SK-N-SH (cell line): ENCODE data around the gene PDS5A. TPM values are rescaled to one million over a fixed set of nuclear protein-coding genes. Genes with fewer than 3 reads are reported as not detected.

ENCODE experiments used
- CTCF ChIA-PET: fragments of 300-600, 350-600 bp; formaldehyde crosslinking; extraction: SDS; loops from one replicate; lab custom pipeline; 2021; lab: Yijun Ruan, JAX
- POLR2A ChIA-PET: fragments of 350-600 bp; sonication (Branson Sonifier 250); formaldehyde crosslinking; extraction: SDS; loops from one replicate; lab custom pipeline; 2020; ENCODE audit warnings: antibody characterized with exemption, inconsistent platforms; lab: Yijun Ruan, JAX
- DNase-seq: peaks from one replicate; pipeline ENCODE4 v3.0.0; 2012
- H2AFZ ChIP-seq: fragments of 200-600 bp; sonication (generic); 2 replicates; pipeline ENCODE4 v1.8.1; 2016; ENCODE audit warnings: antibody characterized with exemption, mild to moderate bottlenecking, low read depth
- H3F3A ChIP-seq: fragments of 200-600 bp; sonication (generic); replicated peaks from 2 replicates; pipeline ENCODE3; 2016; ENCODE audit warnings: antibody characterized with exemption, mild to moderate bottlenecking; ENCODE audit not compliant: insufficient read depth
- H3K27ac ChIP-seq, 2 experiments: fragments of 200-500 bp in 1 of 2; fragments of 200-600 bp in 1 of 2; sonication (Bioruptor generic) in 1 of 2; sonication (generic), shearing (Covaris generic) in 1 of 2; 2 replicates each; pipeline versions ENCODE4 v1.5.1 to v1.6.1; 2014 to 2016; ENCODE audit warnings: low read depth in 2 of 2, inconsistent platforms in 1 of 2, low read length in 1 of 2, mild to moderate bottlenecking in 1 of 2, mixed read lengths in 1 of 2
- H3K27me3 ChIP-seq: fragments of 200-600 bp; sonication (generic), shearing (Covaris generic); 2 replicates; pipeline ENCODE4 v1.6.1; 2016; ENCODE audit warnings: mixed run types; ENCODE audit not compliant: insufficient read depth
- H3K36me3 ChIP-seq, 2 experiments: fragments of 200-500 bp in 1 of 2; fragments of 200-600 bp in 1 of 2; sonication (Bioruptor generic) in 1 of 2; sonication (generic) in 1 of 2; replicated peaks in 1 of 2; 2 replicates each; pipeline versions ENCODE3 to v1.5.1; 2014 to 2016; ENCODE audit warnings: low read length in 1 of 2, mild to moderate bottlenecking in 1 of 2; ENCODE audit not compliant: insufficient read depth in 2 of 2, control insufficient read depth in 1 of 2
- H3K4me1 ChIP-seq, 2 experiments: fragments of 200-500 bp in 1 of 2; fragments of 200-600 bp in 1 of 2; sonication (Bioruptor generic) in 1 of 2; sonication (generic), shearing (Covaris generic) in 1 of 2; 2 replicates each; pipeline versions ENCODE4 v1.5.1 to v1.6.1; 2014 to 2016; ENCODE audit warnings: low read depth in 1 of 2, low read length in 1 of 2, mixed run types in 1 of 2; ENCODE audit not compliant: insufficient read depth in 2 of 2, control insufficient read depth in 1 of 2
- H3K4me2 ChIP-seq: fragments of 200-600 bp; sonication (generic), shearing (Covaris generic); 2 replicates; pipeline ENCODE4 v1.6.1; 2017; ENCODE audit warnings: mixed run types
- H3K4me3 ChIP-seq, 2 experiments: fragments of 200-500 bp in 1 of 2; fragments of 200-600 bp in 1 of 2; sonication (Bioruptor generic) in 1 of 2; sonication (generic), shearing (Covaris generic) in 1 of 2; 2 replicates each; pipeline versions ENCODE4 v1.5.1 to v1.8.1; 2014 to 2016; ENCODE audit warnings: low read depth in 2 of 2, inconsistent platforms in 1 of 2, low read length in 1 of 2, mild to moderate bottlenecking in 1 of 2, mixed read lengths in 1 of 2, moderate library complexity in 1 of 2
- H3K79me2 ChIP-seq: fragments of 200-600 bp; sonication (generic); 2 replicates; pipeline ENCODE4 v1.8.1; 2017; ENCODE audit warnings: mild to moderate bottlenecking; ENCODE audit not compliant: insufficient read depth
- H3K9ac ChIP-seq: fragments of 200-600 bp; sonication (generic); 2 replicates; pipeline ENCODE4 v1.6.1; 2017; ENCODE audit warnings: mixed run types
- H3K9me2 ChIP-seq: fragments of 200-600 bp; sonication (generic); 2 replicates; pipeline ENCODE4 v1.6.1; 2017; ENCODE audit warnings: mixed run types
- H3K9me3 ChIP-seq: fragments of 200-600 bp; sonication (generic); 2 replicates; pipeline ENCODE4 v1.6.1; 2017; ENCODE audit warnings: mixed run types, mild to moderate bottlenecking, moderate library complexity
- H4K20me1 ChIP-seq: fragments of 200-600 bp; sonication (generic); 2 replicates; pipeline ENCODE4 v1.6.1; 2017; ENCODE audit warnings: mild to moderate bottlenecking, mixed run types; ENCODE audit not compliant: insufficient read depth
- CHD2 ChIP-seq: fragments of 150-350 bp; IDR thresholded peaks from 2 replicates; pipeline ENCODE4 v1.6.1; 2018; ENCODE audit warnings: low read length; ENCODE audit not compliant: partially characterized antibody
- EP300 ChIP-seq, 2 experiments: IDR thresholded peaks; 2 replicates each; pipeline versions ENCODE4 v1.4.0 to v1.6.1; 2012; ENCODE audit warnings: borderline replicate concordance in 1 of 2, low read depth in 1 of 2, low read length in 1 of 2
- EZH2phosphoT487 ChIP-seq: fragments of 200-600 bp; sonication (generic); IDR thresholded peaks from 2 replicates; pipeline ENCODE4 v1.6.1; 2017; ENCODE audit warnings: low read depth, mixed run types, mild to moderate bottlenecking, antibody characterized with exemption, moderate library complexity, borderline replicate concordance
- FOXJ3 ChIP-seq: sonication (generic); formaldehyde crosslinking; IDR thresholded peaks from 2 replicates; pipeline ENCODE4 v1.5.1; 2020; ENCODE audit warnings: mild to moderate bottlenecking, missing genetic modification reagents
- GATA2 ChIP-seq: sonication (generic); formaldehyde crosslinking; IDR thresholded peaks from 2 replicates; pipeline ENCODE4 v1.5.0; 2020; ENCODE audit warnings: mild to moderate bottlenecking, missing genetic modification reagents
- JUND ChIP-seq: IDR thresholded peaks from 2 replicates; pipeline ENCODE4 v1.4.0; 2012
- NFIC ChIP-seq: IDR thresholded peaks from 2 replicates; pipeline ENCODE4 v1.4.0; 2012; ENCODE audit warnings: borderline replicate concordance
- NRF1 ChIP-seq: IDR thresholded peaks from 2 replicates; pipeline ENCODE4 v1.6.1; 2012; ENCODE audit warnings: low read depth, mild to moderate bottlenecking, low read length
- RAD21 ChIP-seq: IDR thresholded peaks from 2 replicates; pipeline ENCODE4 v1.6.1; 2012; ENCODE audit warnings: mild to moderate bottlenecking, low read length
- SIN3A ChIP-seq: IDR thresholded peaks from 2 replicates; pipeline ENCODE4 v1.6.1; 2012; ENCODE audit warnings: low read depth, mild to moderate bottlenecking, low read length, moderate library complexity, borderline replicate concordance
- SMC3 ChIP-seq: IDR thresholded peaks from 2 replicates; pipeline ENCODE4 v1.6.1; 2012; ENCODE audit warnings: low read depth, low read length, improper control_type of control experiment
- TAF1 ChIP-seq: IDR thresholded peaks from 2 replicates; pipeline ENCODE4 v1.6.1; 2012; ENCODE audit warnings: low read depth, mild to moderate bottlenecking, low read length, moderate library complexity, borderline replicate concordance
- TEAD4 ChIP-seq: IDR thresholded peaks from 2 replicates; pipeline ENCODE4 v1.4.0; 2012; ENCODE audit warnings: mild to moderate bottlenecking, borderline replicate concordance; ENCODE audit not compliant: insufficient read depth
- YY1 ChIP-seq: IDR thresholded peaks from 2 replicates; pipeline ENCODE4 v1.4.0; 2012; ENCODE audit warnings: low read depth, mild to moderate bottlenecking
- WGBS: methylation state at CpG from one replicate; pipeline ENCODE4 v1.1.6; 2017; ENCODE audit warnings: low lambda C conversion rate; 5-methylcytosine and 5-hydroxymethylcytosine counted together
- polyA plus RNA-seq, 3 experiments: library from polyadenylated mRNA; depleted of rRNA; stranded (reverse); fragments of >200 nt; gene quantifications; 2 replicates each; pipeline ENCODE4 v1.2.3, GENCODE V29; 2012
- TF ChIP-seq, protein P1 (sequence below): fragments of 150-350 bp; IDR thresholded peaks from 2 replicates; pipeline ENCODE4 v1.6.1; 2017; ENCODE audit warnings: antibody characterized with exemption, low read length, low read depth, borderline replicate concordance
- TF ChIP-seq, protein P2 (sequence below): IDR thresholded peaks from 2 replicates; pipeline ENCODE4 v1.4.0; 2012; ENCODE audit warnings: low read depth
- TF ChIP-seq, protein P3 (sequence below): fragments of 150-350 bp; IDR thresholded peaks from 2 replicates; pipeline ENCODE4 v1.6.1; 2016; ENCODE audit warnings: mild to moderate bottlenecking, low read depth, low read length
- TF ChIP-seq, protein P4 (sequence below): fragments of 200-600 bp; sonication (generic); IDR thresholded peaks from 2 replicates; pipeline ENCODE4 v1.6.1; 2017; ENCODE audit warnings: antibody characterized with exemption, mild to moderate bottlenecking, moderate library complexity
- TF ChIP-seq, protein P5 (sequence below): IDR thresholded peaks from 2 replicates; pipeline ENCODE4 v1.4.0; 2012; ENCODE audit warnings: low read depth, borderline replicate concordance

The PDS5A gene
- polyA plus RNA-seq, 1 of the 3 experiments (the other 2 are of a cell fraction): 14.1 TPM

DNA sequence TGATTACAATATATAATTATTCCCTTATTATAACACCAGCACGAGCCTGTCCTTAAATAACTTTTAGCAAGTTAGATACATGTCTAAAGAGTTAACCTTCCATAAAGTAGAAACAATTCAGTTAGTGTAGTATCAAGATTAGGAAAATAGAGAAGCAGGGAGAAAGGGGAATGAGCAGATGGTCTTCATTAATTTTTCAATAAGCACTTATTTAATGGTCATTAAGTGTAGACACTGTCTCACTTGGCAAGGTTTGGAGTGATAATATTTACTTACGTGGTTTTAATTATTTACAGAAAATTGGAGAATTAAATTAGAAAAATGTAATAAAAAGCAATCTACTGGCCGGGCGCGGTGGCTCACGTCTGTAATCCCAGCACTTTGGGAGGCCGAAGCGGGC, 99.7 kb downstream of the PDS5A start:
- ChIA-PET POLR2A (no interaction called here), CTCF (interaction anchor here (0.6 kb wide), 1 partner anchor 759 kb away, joined by 4 read pairs; no protein-coding TSS in a partner anchor)
- H3K36me3 ChIP-seq: peaks cover 56 to 75% of the 10 kb centered on the region in 2 experiments
- no peaks in the 10 kb centered on the region for H3K79me2 ChIP-seq
- H3K4me2 ChIP-seq: no peak overlapping the region
- H3K27me3 ChIP-seq: no peaks in the 10 kb centered on the region
- H3K27ac ChIP-seq: no peak overlapping the region
- TF ChIP-seq SIN3A: no peak
- TF ChIP-seq JUND: no peak
- no peak for TF ChIP-seq SMC3
- no peak for TF ChIP-seq FOXJ3 (CRISPR knock-in tag)
- TF ChIP-seq, protein P1, sequence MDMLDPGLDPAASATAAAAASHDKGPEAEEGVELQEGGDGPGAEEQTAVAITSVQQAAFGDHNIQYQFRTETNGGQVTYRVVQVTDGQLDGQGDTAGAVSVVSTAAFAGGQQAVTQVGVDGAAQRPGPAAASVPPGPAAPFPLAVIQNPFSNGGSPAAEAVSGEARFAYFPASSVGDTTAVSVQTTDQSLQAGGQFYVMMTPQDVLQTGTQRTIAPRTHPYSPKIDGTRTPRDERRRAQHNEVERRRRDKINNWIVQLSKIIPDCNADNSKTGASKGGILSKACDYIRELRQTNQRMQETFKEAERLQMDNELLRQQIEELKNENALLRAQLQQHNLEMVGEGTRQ: no peak
- TF ChIP-seq NFIC: no peak
- TF ChIP-seq, protein P2, sequence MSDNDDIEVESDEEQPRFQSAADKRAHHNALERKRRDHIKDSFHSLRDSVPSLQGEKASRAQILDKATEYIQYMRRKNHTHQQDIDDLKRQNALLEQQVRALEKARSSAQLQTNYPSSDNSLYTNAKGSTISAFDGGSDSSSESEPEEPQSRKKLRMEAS: no peak
- TF ChIP-seq, protein P3, sequence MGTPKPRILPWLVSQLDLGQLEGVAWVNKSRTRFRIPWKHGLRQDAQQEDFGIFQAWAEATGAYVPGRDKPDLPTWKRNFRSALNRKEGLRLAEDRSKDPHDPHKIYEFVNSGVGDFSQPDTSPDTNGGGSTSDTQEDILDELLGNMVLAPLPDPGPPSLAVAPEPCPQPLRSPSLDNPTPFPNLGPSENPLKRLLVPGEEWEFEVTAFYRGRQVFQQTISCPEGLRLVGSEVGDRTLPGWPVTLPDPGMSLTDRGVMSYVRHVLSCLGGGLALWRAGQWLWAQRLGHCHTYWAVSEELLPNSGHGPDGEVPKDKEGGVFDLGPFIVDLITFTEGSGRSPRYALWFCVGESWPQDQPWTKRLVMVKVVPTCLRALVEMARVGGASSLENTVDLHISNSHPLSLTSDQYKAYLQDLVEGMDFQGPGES: no peak
- TF ChIP-seq TEAD4: no peak
- TF ChIP-seq EP300 (IDR thresholded peaks at IDR 0.05; ENCODE audit: borderline replicate concordance in 1 of 2, low read depth in 1 of 2, low read length in 1 of 2): no peak
- TF ChIP-seq GATA2 (CRISPR knock-in tag): no peak
- TF ChIP-seq NRF1: no peak
- TF ChIP-seq, protein P4, sequence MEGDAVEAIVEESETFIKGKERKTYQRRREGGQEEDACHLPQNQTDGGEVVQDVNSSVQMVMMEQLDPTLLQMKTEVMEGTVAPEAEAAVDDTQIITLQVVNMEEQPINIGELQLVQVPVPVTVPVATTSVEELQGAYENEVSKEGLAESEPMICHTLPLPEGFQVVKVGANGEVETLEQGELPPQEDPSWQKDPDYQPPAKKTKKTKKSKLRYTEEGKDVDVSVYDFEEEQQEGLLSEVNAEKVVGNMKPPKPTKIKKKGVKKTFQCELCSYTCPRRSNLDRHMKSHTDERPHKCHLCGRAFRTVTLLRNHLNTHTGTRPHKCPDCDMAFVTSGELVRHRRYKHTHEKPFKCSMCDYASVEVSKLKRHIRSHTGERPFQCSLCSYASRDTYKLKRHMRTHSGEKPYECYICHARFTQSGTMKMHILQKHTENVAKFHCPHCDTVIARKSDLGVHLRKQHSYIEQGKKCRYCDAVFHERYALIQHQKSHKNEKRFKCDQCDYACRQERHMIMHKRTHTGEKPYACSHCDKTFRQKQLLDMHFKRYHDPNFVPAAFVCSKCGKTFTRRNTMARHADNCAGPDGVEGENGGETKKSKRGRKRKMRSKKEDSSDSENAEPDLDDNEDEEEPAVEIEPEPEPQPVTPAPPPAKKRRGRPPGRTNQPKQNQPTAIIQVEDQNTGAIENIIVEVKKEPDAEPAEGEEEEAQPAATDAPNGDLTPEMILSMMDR: no peak
- TF ChIP-seq TAF1: no peak
- TF ChIP-seq EZH2phosphoT487: no peak
- TF ChIP-seq CHD2: no peak
- TF ChIP-seq, protein P5, sequence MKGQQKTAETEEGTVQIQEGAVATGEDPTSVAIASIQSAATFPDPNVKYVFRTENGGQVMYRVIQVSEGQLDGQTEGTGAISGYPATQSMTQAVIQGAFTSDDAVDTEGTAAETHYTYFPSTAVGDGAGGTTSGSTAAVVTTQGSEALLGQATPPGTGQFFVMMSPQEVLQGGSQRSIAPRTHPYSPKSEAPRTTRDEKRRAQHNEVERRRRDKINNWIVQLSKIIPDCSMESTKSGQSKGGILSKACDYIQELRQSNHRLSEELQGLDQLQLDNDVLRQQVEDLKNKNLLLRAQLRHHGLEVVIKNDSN: no peak
- TF ChIP-seq YY1: no peak
- TF ChIP-seq RAD21: no peak
- H3K4me3 ChIP-seq: no peak overlapping the region
- no peaks in the 10 kb centered on the region for H4K20me1 ChIP-seq
- H3K9me2 ChIP-seq: no peaks in the 10 kb centered on the region
- no peak for DNase-seq
- no peak overlapping the region for H2AFZ ChIP-seq
- 81% methylated on average over 8 of the region's 8 CpGs for WGBS
- no peak overlapping the region for H3K9ac ChIP-seq
- H3K4me1 ChIP-seq: no peaks in the 10 kb centered on the region; a peak in 2 of 4 replicates
- no peaks in the 10 kb centered on the region for H3K9me3 ChIP-seq
- H3F3A ChIP-seq: peaks cover 7% of the 10 kb centered on the region
